GM23338 (cell line): ENCODE results near the gene HIVEP1. TPM values are rescaled to one million over a fixed set of nuclear protein-coding genes. Genes with fewer than 3 reads are reported as not detected.

ENCODE experiments used
- ATAC-seq: fragments of 200-7000 bp; cut with Tn5 transposase; 3 replicates; pipeline ENCODE4 v1.9.1; 2020
- DNase-seq: peaks from one replicate; pipeline ENCODE4 v3.0.0-alpha.2; 2015; ENCODE audit warnings: low spot score
- H2AFZ ChIP-seq: fragments of 200-600 bp; sonication (generic); 2 replicates; pipeline ENCODE4 v1.8.0; 2016; ENCODE audit warnings: antibody characterized with exemption, mild to moderate bottlenecking, moderate library complexity
- H3F3A ChIP-seq: fragments of 200-600 bp; sonication (generic); replicated peaks from 2 replicates; pipeline ENCODE4 v1.8.0; 2017; ENCODE audit warnings: antibody characterized with exemption, mixed run types, low read depth
- H3K27ac ChIP-seq: fragments of 200-600 bp; sonication (generic); 2 replicates; pipeline ENCODE4 v1.6.1; 2016; ENCODE audit warnings: low read depth
- H3K27me3 ChIP-seq: fragments of 200-600 bp; sonication (generic); 2 replicates; pipeline ENCODE4 v1.8.0; 2016; ENCODE audit warnings: mild to moderate bottlenecking, mixed run types, moderate library complexity; ENCODE audit not compliant: insufficient read depth
- H3K36me3 ChIP-seq: fragments of 200-600 bp; sonication (generic); 2 replicates; pipeline ENCODE4 v1.8.0; 2016; ENCODE audit warnings: mild to moderate bottlenecking; ENCODE audit not compliant: insufficient read depth
- H3K4me1 ChIP-seq: fragments of 200-600 bp; sonication (generic); 2 replicates; pipeline ENCODE4 v1.8.0; 2016; ENCODE audit warnings: mild to moderate bottlenecking, moderate library complexity; ENCODE audit not compliant: insufficient read depth
- H3K4me2 ChIP-seq: fragments of 200-600 bp; sonication (generic); 2 replicates; pipeline ENCODE4 v1.7.1; 2017; ENCODE audit warnings: mixed run types
- H3K4me3 ChIP-seq: fragments of 200-600 bp; sonication (generic); 2 replicates; pipeline ENCODE4 v1.6.1; 2016; ENCODE audit warnings: mixed run types
- H3K79me2 ChIP-seq: fragments of 200-600 bp; sonication (generic); replicated peaks from 2 replicates; pipeline ENCODE4 v1.8.0; 2017; ENCODE audit warnings: mild to moderate bottlenecking; ENCODE audit not compliant: insufficient read depth
- H3K9me2 ChIP-seq: fragments of 200-600 bp; sonication (generic); 2 replicates; pipeline ENCODE4 v1.8.0; 2017; ENCODE audit not compliant: insufficient read depth
- H4K20me1 ChIP-seq: fragments of 200-600 bp; sonication (generic); replicated peaks from 2 replicates; pipeline ENCODE4 v1.8.0; 2017; ENCODE audit warnings: mild to moderate bottlenecking; ENCODE audit not compliant: insufficient read depth
- H3K27ac Mint-ChIP-seq: 2 replicates; pipeline ENCODE4 v1.8.0; 2020; ENCODE audit warnings: inconsistent platforms, mild to moderate bottlenecking, moderate library complexity, mixed read lengths
- H3K27me3 Mint-ChIP-seq: 3 replicates; pipeline ENCODE4 v1.8.0; 2022; ENCODE audit warnings: low read depth, mild to moderate bottlenecking, moderate library complexity, mixed read lengths, inconsistent platforms; ENCODE audit not compliant: insufficient read depth, poor library complexity
- H3K36me3 Mint-ChIP-seq: 3 replicates; pipeline ENCODE4 v1.8.0; 2021; ENCODE audit warnings: low read depth, mild to moderate bottlenecking, inconsistent platforms, moderate library complexity, mixed read lengths
- H3K4me1 Mint-ChIP-seq: 3 replicates; pipeline ENCODE4 v1.8.0; 2020; ENCODE audit warnings: mild to moderate bottlenecking, inconsistent platforms, mixed read lengths
- H3K4me3 Mint-ChIP-seq: 3 replicates; pipeline ENCODE4 v1.8.0; 2021; ENCODE audit warnings: moderate library complexity, mild to moderate bottlenecking, inconsistent platforms, mixed read lengths
- H3K9me3 Mint-ChIP-seq: 3 replicates; pipeline ENCODE4 v1.8.0; 2020; ENCODE audit warnings: moderate library complexity, mild to moderate bottlenecking, inconsistent platforms, mixed read lengths
- CREB1 ChIP-seq: fragments of 250-450 bp; sonication (Bioruptor Pico); IDR thresholded peaks from 2 replicates; pipeline ENCODE4 v1.5.0; 2020; ENCODE audit warnings: low read depth, mild to moderate bottlenecking, moderate library complexity
- ETS1 ChIP-seq: IDR thresholded peaks from 2 replicates; pipeline ENCODE4 v1.6.1; 2016; ENCODE audit warnings: antibody characterized with exemption
- EZH2 ChIP-seq: fragments of 200-600 bp; sonication (generic); IDR thresholded peaks from one replicate; pipeline ENCODE4 v1.8.0; 2017; ENCODE audit warnings: antibody characterized with exemption, mild to moderate bottlenecking, low read depth; ENCODE audit not compliant: unreplicated experiment
- EZH2phosphoT487 ChIP-seq: fragments of 200-600 bp; sonication (generic); IDR thresholded peaks from one replicate; pipeline ENCODE4 v1.8.1; 2018; ENCODE audit warnings: antibody characterized with exemption; ENCODE audit not compliant: unreplicated experiment
- JUNB ChIP-seq: IDR thresholded peaks from one replicate; pipeline ENCODE4 v1.6.1; 2016; ENCODE audit warnings: antibody characterized with exemption; ENCODE audit not compliant: unreplicated experiment
- NANOG ChIP-seq: IDR thresholded peaks from 2 replicates; pipeline ENCODE4 v1.6.1; 2016; ENCODE audit warnings: antibody characterized with exemption, borderline replicate concordance
- POLR2AphosphoS5 ChIP-seq: IDR thresholded peaks from 2 replicates; pipeline ENCODE4 v1.6.1; 2016; ENCODE audit warnings: antibody characterized with exemption, low read depth
- REST ChIP-seq: IDR thresholded peaks from one replicate; pipeline ENCODE4 v1.6.1; 2018; ENCODE audit warnings: antibody characterized with exemption; ENCODE audit not compliant: unreplicated experiment
- STAT1 ChIP-seq: IDR thresholded peaks from one replicate; pipeline ENCODE4 v1.6.1; 2016; ENCODE audit warnings: antibody characterized with exemption; ENCODE audit not compliant: unreplicated experiment
- ZNF114 ChIP-seq: fragments of 250-450 bp; sonication (Bioruptor Pico); IDR thresholded peaks from 2 replicates; pipeline ENCODE4 v1.5.0; 2020; ENCODE audit warnings: mild to moderate bottlenecking, moderate library complexity
- ZNF331 ChIP-seq: fragments of 250-450 bp; sonication (Bioruptor Pico); IDR thresholded peaks from 2 replicates; pipeline ENCODE4 v1.5.0; 2020; ENCODE audit warnings: low read depth, mild to moderate bottlenecking, moderate library complexity
- polyA plus RNA-seq: library from polyadenylated mRNA; unstranded; fragments of >200 nt; fragmentation: Nextera tagmentation; extraction: Ambion mirVana; gene quantifications from 2 replicates; pipeline ENCODE4 v1.2.1, GENCODE V29; 2016
- total RNA-seq: library from RNA; depleted of rRNA; stranded (reverse); fragments of >200 nt; shearing (Covaris generic); gene quantifications from 2 replicates; pipeline ENCODE4 v1.2.3, GENCODE V29; 2014
- TF ChIP-seq, protein P1 (sequence below), 2 experiments: fragments of 200-600 bp in 1 of 2; sonication (generic) in 1 of 2; conservative IDR thresholded peaks; 2 replicates each; pipeline versions ENCODE4 v1.5.1 to v1.6.1; 2016 to 2017; ENCODE audit warnings: antibody characterized with exemption in 2 of 2, low read depth in 2 of 2, mild to moderate bottlenecking in 2 of 2, moderate library complexity in 1 of 2

HIVEP1 gene
- total and polyA plus RNA-seq, 2 experiments from 2014 or later: 10.1 to 21.7 TPM

- no peak overlapping the region for H3K4me3 ChIP-seq
- DNase-seq: no peak
- no peaks in the 10 kb centered on the region; the same call in 1 of the 2 replicates for H3K4me1 ChIP-seq
- no peaks in the 10 kb centered on the region for H3K27me3 ChIP-seq
- peaks cover 9% of the 10 kb centered on the region; the same call in 1 of the 2 replicates for H4K20me1 ChIP-seq
- Mint-ChIP-seq H3K9me3 (no peaks in the 10 kb centered on the region), H3K27ac (no peak overlapping the region; the same call in 1 of the 2 replicates), H3K4me1 (peaks cover 30% of the 10 kb centered on the region), H3K27me3 (peaks cover 2% of the 10 kb centered on the region), H3K4me3 (no peak overlapping the region), H3K36me3 (no peaks in the 10 kb centered on the region)
- no peaks in the 10 kb centered on the region for H3F3A ChIP-seq
- TF ChIP-seq EZH2phosphoT487 (no peak), STAT1 (no peak), NANOG (no peak), POLR2AphosphoS5 (no peak), ZNF331 (CRISPR knock-in tag) (no peak), CREB1 (no peak), EZH2 (no peak), ZNF114 (CRISPR knock-in tag) (no peak)
- TF ChIP-seq, protein P1, sequence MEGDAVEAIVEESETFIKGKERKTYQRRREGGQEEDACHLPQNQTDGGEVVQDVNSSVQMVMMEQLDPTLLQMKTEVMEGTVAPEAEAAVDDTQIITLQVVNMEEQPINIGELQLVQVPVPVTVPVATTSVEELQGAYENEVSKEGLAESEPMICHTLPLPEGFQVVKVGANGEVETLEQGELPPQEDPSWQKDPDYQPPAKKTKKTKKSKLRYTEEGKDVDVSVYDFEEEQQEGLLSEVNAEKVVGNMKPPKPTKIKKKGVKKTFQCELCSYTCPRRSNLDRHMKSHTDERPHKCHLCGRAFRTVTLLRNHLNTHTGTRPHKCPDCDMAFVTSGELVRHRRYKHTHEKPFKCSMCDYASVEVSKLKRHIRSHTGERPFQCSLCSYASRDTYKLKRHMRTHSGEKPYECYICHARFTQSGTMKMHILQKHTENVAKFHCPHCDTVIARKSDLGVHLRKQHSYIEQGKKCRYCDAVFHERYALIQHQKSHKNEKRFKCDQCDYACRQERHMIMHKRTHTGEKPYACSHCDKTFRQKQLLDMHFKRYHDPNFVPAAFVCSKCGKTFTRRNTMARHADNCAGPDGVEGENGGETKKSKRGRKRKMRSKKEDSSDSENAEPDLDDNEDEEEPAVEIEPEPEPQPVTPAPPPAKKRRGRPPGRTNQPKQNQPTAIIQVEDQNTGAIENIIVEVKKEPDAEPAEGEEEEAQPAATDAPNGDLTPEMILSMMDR (conservative IDR thresholded peaks at IDR 0.05; ENCODE audit: low read depth in 2 of 2): no peak
- ATAC-seq: no peak
- no peak overlapping the region for H2AFZ ChIP-seq
- H3K79me2 ChIP-seq: peaks cover 66% of the 10 kb centered on the region
- H3K27ac ChIP-seq: no peak overlapping the region
- no peaks in the 10 kb centered on the region for H3K9me2 ChIP-seq
- H3K4me2 ChIP-seq: no peak overlapping the region
- no peaks in the 10 kb centered on the region for H3K36me3 ChIP-seq
Observed at GRCh38 chr6:12077021-12077710, 65.1 kb downstream of the HIVEP1 start.

DNA sequence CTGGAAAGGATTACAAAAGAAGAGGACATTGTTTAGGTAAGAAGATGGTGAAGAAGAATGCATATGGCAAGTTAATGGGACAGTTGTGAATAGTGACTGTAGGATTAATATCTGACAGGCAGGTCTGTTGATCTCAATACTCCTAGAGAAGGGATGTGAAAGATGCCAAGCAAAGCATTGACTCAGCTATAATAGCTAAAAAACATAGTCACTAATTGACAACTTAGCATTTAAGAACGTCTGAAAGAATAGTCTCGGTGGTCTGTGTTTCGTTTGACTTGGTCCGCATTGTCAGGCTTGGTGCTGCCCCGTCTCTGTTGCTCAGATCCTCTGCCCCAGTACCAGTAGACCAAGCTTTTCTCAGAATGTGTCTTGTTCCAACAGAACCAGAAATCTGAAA lies 65.9 kb downstream of the HIVEP1 start:
- ATAC-seq (no peak), DNase-seq (no peak)
- Histone ChIP-seq H3K4me3 (no peak overlapping the region), H3F3A (no peaks in the 10 kb centered on the region), H2AFZ (no peak overlapping the region), H3K27ac (no peak overlapping the region), H3K4me1 (no peaks in the 10 kb centered on the region; the same call in 1 of the 2 replicates), H3K4me2 (no peak overlapping the region), H3K36me3 (no peaks in the 10 kb centered on the region), H3K27me3 (no peaks in the 10 kb centered on the region), H3K9me2 (no peaks in the 10 kb centered on the region), H3K79me2 (peaks cover 66% of the 10 kb centered on the region), H4K20me1 (peaks cover 9% of the 10 kb centered on the region; the same call in 1 of the 2 replicates)
- Mint-ChIP-seq H3K36me3 (no peaks in the 10 kb centered on the region), H3K4me1 (peaks cover 29% of the 10 kb centered on the region), H3K4me3 (no peak overlapping the region), H3K27me3 (peaks cover 2% of the 10 kb centered on the region), H3K9me3 (no peaks in the 10 kb centered on the region), H3K27ac (no peak overlapping the region)
- TF ChIP-seq CREB1 (no peak), JUNB (no peak), STAT1 (no peak), POLR2AphosphoS5 (no peak), ZNF114 (CRISPR knock-in tag) (no peak), ZNF331 (CRISPR knock-in tag) (no peak), ETS1 (no peak), NANOG (no peak), EZH2phosphoT487 (no peak), REST (no peak), EZH2 (no peak)
- TF ChIP-seq, protein P1 (conservative IDR thresholded peaks at IDR 0.05; ENCODE audit: low read depth in 2 of 2): no peak
